ENCODE data around the gene PRSS21. TPM values are rescaled to one million over a fixed set of nuclear protein-coding genes. Genes with fewer than 3 reads are reported as not detected.

The PRSS21 gene
- polyA plus RNA-seq, 1 of the 3 experiments (the other 2 are of a cell fraction), result not detected

DNA sequence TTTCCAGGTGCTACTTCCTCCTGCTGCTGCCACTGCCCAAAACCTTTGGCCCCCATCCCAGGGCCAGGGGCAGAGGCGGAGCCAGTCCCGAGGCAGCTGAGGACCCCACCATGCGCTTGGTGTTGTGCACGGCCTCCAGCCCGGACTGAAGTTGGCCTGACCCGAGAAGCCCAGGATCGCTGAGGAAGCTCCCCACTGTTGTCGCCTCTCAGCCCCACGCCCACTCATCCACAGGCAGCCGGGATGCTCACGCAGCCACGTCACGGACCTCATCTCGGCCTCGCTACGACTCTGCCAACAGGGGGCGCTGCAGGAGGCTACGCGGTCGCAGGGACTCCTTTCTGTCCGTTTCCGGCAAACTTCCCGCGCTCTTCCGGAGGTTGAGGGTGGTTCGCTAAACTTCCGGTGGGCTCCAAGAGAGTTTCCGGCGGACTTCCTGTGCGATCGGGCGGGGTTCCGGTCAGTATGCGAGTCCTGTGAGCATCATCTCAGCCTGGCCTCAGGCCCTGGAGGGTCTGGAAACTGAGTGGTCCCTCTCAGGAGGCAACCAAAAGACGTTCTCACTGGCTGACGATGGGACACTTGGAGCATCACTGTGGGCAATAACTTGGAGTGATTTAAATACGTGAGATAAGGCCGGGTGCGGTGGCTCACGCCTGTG is 25.4 kb downstream of the PRSS21 start:
- Histone ChIP-seq H4K20me1 (ENCODE audit: insufficient read depth) (no peaks in the 10 kb centered on the region), H3K27me3 (ENCODE audit: insufficient read depth) (no peaks in the 10 kb centered on the region), H3K9me3 (no peaks in the 10 kb centered on the region), H3K79me2 (ENCODE audit: insufficient read depth) (no peaks in the 10 kb centered on the region), H2AFZ (ENCODE audit: low read depth) (no peak overlapping the region), H3K9ac (no peak overlapping the region), H3K9me2 (no peaks in the 10 kb centered on the region), H3K4me1 (ENCODE audit: control insufficient read depth in 1 of 2, insufficient read depth in 2 of 2, low read depth in 1 of 2, low read length in 1 of 2) (no peaks in the 10 kb centered on the region; a peak in 1 of 4 replicates), H3K27ac (ENCODE audit: low read depth in 2 of 2, low read length in 1 of 2) (no peak overlapping the region), H3F3A (replicated peaks; ENCODE audit: insufficient read depth) (no peaks in the 10 kb centered on the region), H3K36me3 (replicated peaks in 1 of 2; ENCODE audit: control insufficient read depth in 1 of 2, insufficient read depth in 2 of 2, low read length in 1 of 2) (no peaks in the 10 kb centered on the region), H3K4me2 (no peak overlapping the region), H3K4me3 (ENCODE audit: low read depth in 2 of 2, low read length in 1 of 2) (no peak overlapping the region)
- POLR2A ChIA-PET, result no interaction called here
- CTCF ChIA-PET, result interaction anchor here (1.0 to 2.4 kb wide), 3 partner anchors 19 to 26 kb away, joined by 3 to 11 read pairs (median 6); no protein-coding TSS in a partner anchor
- no peak for TF ChIP-seq EZH2phosphoT487 (IDR thresholded peaks at IDR 0.05; ENCODE audit: borderline replicate concordance, low read depth)
- TF ChIP-seq, protein P1, sequence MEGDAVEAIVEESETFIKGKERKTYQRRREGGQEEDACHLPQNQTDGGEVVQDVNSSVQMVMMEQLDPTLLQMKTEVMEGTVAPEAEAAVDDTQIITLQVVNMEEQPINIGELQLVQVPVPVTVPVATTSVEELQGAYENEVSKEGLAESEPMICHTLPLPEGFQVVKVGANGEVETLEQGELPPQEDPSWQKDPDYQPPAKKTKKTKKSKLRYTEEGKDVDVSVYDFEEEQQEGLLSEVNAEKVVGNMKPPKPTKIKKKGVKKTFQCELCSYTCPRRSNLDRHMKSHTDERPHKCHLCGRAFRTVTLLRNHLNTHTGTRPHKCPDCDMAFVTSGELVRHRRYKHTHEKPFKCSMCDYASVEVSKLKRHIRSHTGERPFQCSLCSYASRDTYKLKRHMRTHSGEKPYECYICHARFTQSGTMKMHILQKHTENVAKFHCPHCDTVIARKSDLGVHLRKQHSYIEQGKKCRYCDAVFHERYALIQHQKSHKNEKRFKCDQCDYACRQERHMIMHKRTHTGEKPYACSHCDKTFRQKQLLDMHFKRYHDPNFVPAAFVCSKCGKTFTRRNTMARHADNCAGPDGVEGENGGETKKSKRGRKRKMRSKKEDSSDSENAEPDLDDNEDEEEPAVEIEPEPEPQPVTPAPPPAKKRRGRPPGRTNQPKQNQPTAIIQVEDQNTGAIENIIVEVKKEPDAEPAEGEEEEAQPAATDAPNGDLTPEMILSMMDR (IDR thresholded peaks at IDR 0.05), result peak; percentile 50
- TF ChIP-seq, protein P2, sequence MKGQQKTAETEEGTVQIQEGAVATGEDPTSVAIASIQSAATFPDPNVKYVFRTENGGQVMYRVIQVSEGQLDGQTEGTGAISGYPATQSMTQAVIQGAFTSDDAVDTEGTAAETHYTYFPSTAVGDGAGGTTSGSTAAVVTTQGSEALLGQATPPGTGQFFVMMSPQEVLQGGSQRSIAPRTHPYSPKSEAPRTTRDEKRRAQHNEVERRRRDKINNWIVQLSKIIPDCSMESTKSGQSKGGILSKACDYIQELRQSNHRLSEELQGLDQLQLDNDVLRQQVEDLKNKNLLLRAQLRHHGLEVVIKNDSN (IDR thresholded peaks at IDR 0.05; ENCODE audit: borderline replicate concordance, low read depth), result no peak
- 83% methylated on average over 33 of the region's 40 CpGs for WGBS (ENCODE audit: low lambda C conversion rate)
- peak; percentile 55 for DNase-seq

DNA sequence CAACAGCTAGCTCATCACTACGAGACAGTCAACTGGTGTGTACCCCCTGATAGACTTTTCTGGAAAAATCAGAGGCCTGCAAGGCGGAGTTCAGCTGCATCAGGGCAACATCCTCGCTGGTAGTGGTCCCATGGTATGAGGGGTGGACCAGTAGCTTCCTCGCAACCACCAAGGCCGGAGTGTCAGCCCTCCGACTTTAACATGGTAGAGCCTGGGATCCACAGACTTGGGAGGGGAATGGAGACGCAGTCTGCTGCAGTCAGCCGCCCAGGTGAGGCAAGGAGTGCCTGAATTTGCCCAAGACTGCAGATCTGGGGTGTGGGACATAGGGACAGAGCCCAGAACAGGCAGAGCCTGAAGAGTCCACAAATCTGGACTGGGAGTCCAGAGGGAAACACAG is 26.5 kb downstream of the PRSS21 start:
- Histone ChIP-seq H3K4me1 (ENCODE audit: control insufficient read depth in 1 of 2, insufficient read depth in 2 of 2, low read depth in 1 of 2, low read length in 1 of 2) (no peaks in the 10 kb centered on the region; a peak in 1 of 4 replicates), H3K79me2 (ENCODE audit: insufficient read depth) (no peaks in the 10 kb centered on the region), H3F3A (replicated peaks; ENCODE audit: insufficient read depth) (no peaks in the 10 kb centered on the region), H3K4me3 (ENCODE audit: low read depth in 2 of 2, low read length in 1 of 2) (no peak overlapping the region), H3K27me3 (ENCODE audit: insufficient read depth) (no peaks in the 10 kb centered on the region; the same call in 1 of the 2 replicates), H3K27ac (ENCODE audit: low read depth in 2 of 2, low read length in 1 of 2) (no peak overlapping the region), H3K4me2 (no peak overlapping the region), H3K36me3 (replicated peaks in 1 of 2; ENCODE audit: control insufficient read depth in 1 of 2, insufficient read depth in 2 of 2, low read length in 1 of 2) (no peaks in the 10 kb centered on the region), H4K20me1 (ENCODE audit: insufficient read depth) (no peaks in the 10 kb centered on the region), H3K9me2 (no peaks in the 10 kb centered on the region), H3K9ac (no peak overlapping the region), H3K9me3 (no peaks in the 10 kb centered on the region), H2AFZ (ENCODE audit: low read depth) (no peak overlapping the region)
- WGBS (ENCODE audit: low lambda C conversion rate), result 66% methylated on average over 7 of the region's 8 CpGs
- CTCF ChIA-PET, result interaction anchor here (1.9 to 3.0 kb wide), 3 partner anchors 20 to 25 kb away, joined by 6 to 11 read pairs (median 11); no protein-coding TSS in a partner anchor
- POLR2A ChIA-PET, result no interaction called here
- no peak for DNase-seq
- TF ChIP-seq GATA2 (CRISPR knock-in tag; IDR thresholded peaks at IDR 0.05) (no peak), SMC3 (IDR thresholded peaks at IDR 0.05; ENCODE audit: low read depth, low read length) (no peak), TAF1 (IDR thresholded peaks at IDR 0.05; ENCODE audit: borderline replicate concordance, low read depth, low read length) (no peak), POLR2AphosphoS5 (IDR thresholded peaks at IDR 0.05; ENCODE audit: low read depth, low read length) (no peak), NRF1 (IDR thresholded peaks at IDR 0.05; ENCODE audit: low read depth, low read length) (no peak), ELF1 (IDR thresholded peaks at IDR 0.05) (no peak), SIN3A (IDR thresholded peaks at IDR 0.05; ENCODE audit: borderline replicate concordance, low read depth, low read length) (no peak), FOXM1 (IDR thresholded peaks at IDR 0.05; ENCODE audit: low read depth) (no peak), TCF12 (IDR thresholded peaks at IDR 0.05) (no peak), RCOR1 (IDR thresholded peaks at IDR 0.05; ENCODE audit: low read length) (no peak), RAD21 (IDR thresholded peaks at IDR 0.05; ENCODE audit: low read length) (no peak), CHD2 (IDR thresholded peaks at IDR 0.05; ENCODE audit: low read length, partially characterized antibody) (no peak), RXRA (IDR thresholded peaks at IDR 0.05; ENCODE audit: borderline replicate concordance, low read depth) (no peak), MEF2A (IDR thresholded peaks at IDR 0.05; ENCODE audit: borderline replicate concordance, low read depth) (no peak), FOSL2 (IDR thresholded peaks at IDR 0.05; ENCODE audit: borderline replicate concordance, low read depth) (no peak)
- TF ChIP-seq, protein P3, sequence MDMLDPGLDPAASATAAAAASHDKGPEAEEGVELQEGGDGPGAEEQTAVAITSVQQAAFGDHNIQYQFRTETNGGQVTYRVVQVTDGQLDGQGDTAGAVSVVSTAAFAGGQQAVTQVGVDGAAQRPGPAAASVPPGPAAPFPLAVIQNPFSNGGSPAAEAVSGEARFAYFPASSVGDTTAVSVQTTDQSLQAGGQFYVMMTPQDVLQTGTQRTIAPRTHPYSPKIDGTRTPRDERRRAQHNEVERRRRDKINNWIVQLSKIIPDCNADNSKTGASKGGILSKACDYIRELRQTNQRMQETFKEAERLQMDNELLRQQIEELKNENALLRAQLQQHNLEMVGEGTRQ (IDR thresholded peaks at IDR 0.05; ENCODE audit: borderline replicate concordance, low read depth, low read length), result no peak
- TF ChIP-seq, protein P1 (IDR thresholded peaks at IDR 0.05), result no peak
- TF ChIP-seq, protein P4, sequence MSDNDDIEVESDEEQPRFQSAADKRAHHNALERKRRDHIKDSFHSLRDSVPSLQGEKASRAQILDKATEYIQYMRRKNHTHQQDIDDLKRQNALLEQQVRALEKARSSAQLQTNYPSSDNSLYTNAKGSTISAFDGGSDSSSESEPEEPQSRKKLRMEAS (IDR thresholded peaks at IDR 0.05; ENCODE audit: low read depth), result no peak
- TF ChIP-seq, protein P5, sequence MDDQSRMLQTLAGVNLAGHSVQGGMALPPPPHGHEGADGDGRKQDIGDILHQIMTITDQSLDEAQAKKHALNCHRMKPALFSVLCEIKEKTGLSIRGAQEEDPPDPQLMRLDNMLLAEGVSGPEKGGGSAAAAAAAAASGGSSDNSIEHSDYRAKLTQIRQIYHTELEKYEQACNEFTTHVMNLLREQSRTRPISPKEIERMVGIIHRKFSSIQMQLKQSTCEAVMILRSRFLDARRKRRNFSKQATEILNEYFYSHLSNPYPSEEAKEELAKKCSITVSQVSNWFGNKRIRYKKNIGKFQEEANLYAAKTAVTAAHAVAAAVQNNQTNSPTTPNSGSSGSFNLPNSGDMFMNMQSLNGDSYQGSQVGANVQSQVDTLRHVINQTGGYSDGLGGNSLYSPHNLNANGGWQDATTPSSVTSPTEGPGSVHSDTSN (IDR thresholded peaks at IDR 0.05), result no peak
